Transverse colon (tissue), 4 donors: ENCODE measurements around the gene KRT2. TPM values are rescaled to one million over a fixed set of nuclear protein-coding genes. Genes with fewer than 3 reads are reported as not detected.

Experiments
- DNase-seq: peaks from one replicate; pipeline ENCODE4 v3.0.0-alpha.2; 2019
- H3K27ac ChIP-seq, 4 donors: fragments of 200-600 bp; sonication (generic); 2 replicates each; pipeline ENCODE4 v1.5.1; 2016 to 2018; ENCODE audit warnings: inconsistent platforms in 4 of 4
- H3K27me3 ChIP-seq: fragments of 200-600 bp; sonication (generic); 2 replicates; pipeline ENCODE4 v1.5.1; 2017; ENCODE audit warnings: inconsistent platforms
- H3K36me3 ChIP-seq, 4 donors: fragments of 200-600 bp; sonication (generic); 2 replicates each; pipeline ENCODE4 v1.5.1; 2017 to 2019; ENCODE audit warnings: inconsistent platforms in 4 of 4
- H3K4me1 ChIP-seq, 4 donors: fragments of 200-600 bp; sonication (generic); 2 replicates each; pipeline ENCODE4 v1.5.1; 2017 to 2020; ENCODE audit warnings: inconsistent platforms in 4 of 4
- H3K4me3 ChIP-seq, 4 donors: fragments of 200-600 bp; sonication (generic); 1 replicate in 1 of 4; 2 replicates in 3 of 4; pipeline versions ENCODE4 v1.5.1 to v1.6.1; 2017 to 2019; ENCODE audit warnings: inconsistent platforms in 4 of 4
- H3K9me3 ChIP-seq, 2 donors: fragments of 200-600 bp; sonication (generic); 2 replicates each; pipeline ENCODE4 v1.5.1; 2017 to 2019; ENCODE audit warnings: inconsistent platforms in 2 of 2
- EP300 ChIP-seq: sonication (generic); formaldehyde crosslinking; IDR thresholded peaks from one replicate; pipeline ENCODE4 v1.6.1; 2017; ENCODE audit warnings: antibody characterized with exemption, low read depth
- POLR2A ChIP-seq: fragments of 450-650 bp; IDR thresholded peaks from one replicate; pipeline ENCODE4 v1.6.1; 2016; ENCODE audit warnings: antibody characterized with exemption, mild to moderate bottlenecking, moderate library complexity
- POLR2AphosphoS5 ChIP-seq, 3 donors: sonication (generic); formaldehyde crosslinking; IDR thresholded peaks; one replicate each; pipeline ENCODE4 v1.6.1; 2016; ENCODE audit warnings: antibody characterized with exemption in 3 of 3
- WGBS, 2 donors: methylation state at CpG; one replicate each; pipeline ENCODE4 v1.1.5; 2018; ENCODE audit warnings: low coverage in 1 of 2; 5-methylcytosine and 5-hydroxymethylcytosine counted together
- in situ Hi-C, 4 donors: fragments of 200-750 bp; cut with MboI; loops; one replicate each; pipeline versions ENCODE4 v1.15.0 to v1.15.1; 2017; ENCODE audit warnings: low sequenced_read_pairs in 3 of 4, low pct_ligation_motif_present in 1 of 4, low pct_unique_long_range_greater_than_20kb in 1 of 4
- intact Hi-C: fragments of 100-400 bp; cut with DNase I; formaldehyde crosslinking; loops from one replicate; pipeline ENCODE4 v1.15.1; 2023; ENCODE audit warnings: low total_unique reads
- total RNA-seq, 4 donors: library from RNA; depleted of rRNA; stranded (reverse); fragments of >200 nt; gene quantifications; one replicate each; pipeline ENCODE4 v1.1.0, GENCODE V29; 2016
- TF ChIP-seq, protein P1 (sequence below), 5 experiments: fragments of 200-600 bp in 3 of 5; fragments of 450-650 bp in 2 of 5; sonication (generic) in 3 of 5; IDR thresholded peaks; 1 replicate in 2 of 5; 2 replicates in 3 of 5; pipeline ENCODE4 v1.5.1; 2016 to 2017; ENCODE audit warnings: antibody characterized with exemption in 5 of 5, inconsistent platforms in 3 of 5, mild to moderate bottlenecking in 2 of 5, moderate library complexity in 1 of 5

Gene KRT2
- total RNA-seq, 4 donors from 2014 or later = not detected

DNA sequence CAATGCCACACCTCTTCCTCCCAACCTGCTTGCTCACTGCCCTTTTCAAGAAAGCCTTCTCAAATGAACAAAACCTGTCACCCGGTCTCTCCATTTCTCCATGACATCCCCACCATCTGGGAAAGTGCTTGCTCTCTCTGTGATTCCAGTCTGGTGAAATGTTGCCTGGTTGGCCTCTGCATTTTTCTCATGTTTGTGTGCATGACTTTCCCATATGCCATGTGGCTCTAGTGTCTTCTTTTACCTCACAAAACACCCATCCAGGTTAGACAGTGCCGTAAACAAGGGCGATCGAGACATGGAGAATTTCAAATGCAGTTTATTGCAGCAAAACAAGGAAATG is 22.4 kb upstream of the KRT2 start:
- no peak overlapping the region for H3K4me3 ChIP-seq
- no peaks in the 10 kb centered on the region for H3K36me3 ChIP-seq
- WGBS, 2 donors = 84 to 89% methylated on average over 4 of the region's 4 CpGs
- TF ChIP-seq POLR2A (no peak), EP300 (no peak), POLR2AphosphoS5 (IDR thresholded peaks at IDR 0.05) (no peak)
- TF ChIP-seq, protein P1, sequence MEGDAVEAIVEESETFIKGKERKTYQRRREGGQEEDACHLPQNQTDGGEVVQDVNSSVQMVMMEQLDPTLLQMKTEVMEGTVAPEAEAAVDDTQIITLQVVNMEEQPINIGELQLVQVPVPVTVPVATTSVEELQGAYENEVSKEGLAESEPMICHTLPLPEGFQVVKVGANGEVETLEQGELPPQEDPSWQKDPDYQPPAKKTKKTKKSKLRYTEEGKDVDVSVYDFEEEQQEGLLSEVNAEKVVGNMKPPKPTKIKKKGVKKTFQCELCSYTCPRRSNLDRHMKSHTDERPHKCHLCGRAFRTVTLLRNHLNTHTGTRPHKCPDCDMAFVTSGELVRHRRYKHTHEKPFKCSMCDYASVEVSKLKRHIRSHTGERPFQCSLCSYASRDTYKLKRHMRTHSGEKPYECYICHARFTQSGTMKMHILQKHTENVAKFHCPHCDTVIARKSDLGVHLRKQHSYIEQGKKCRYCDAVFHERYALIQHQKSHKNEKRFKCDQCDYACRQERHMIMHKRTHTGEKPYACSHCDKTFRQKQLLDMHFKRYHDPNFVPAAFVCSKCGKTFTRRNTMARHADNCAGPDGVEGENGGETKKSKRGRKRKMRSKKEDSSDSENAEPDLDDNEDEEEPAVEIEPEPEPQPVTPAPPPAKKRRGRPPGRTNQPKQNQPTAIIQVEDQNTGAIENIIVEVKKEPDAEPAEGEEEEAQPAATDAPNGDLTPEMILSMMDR (IDR thresholded peaks at IDR 0.05) = no peak
- intact Hi-C loops (no loop called here), in situ Hi-C loops (no loop called here)
- peaks cover 3% of the 10 kb centered on the region for H3K27me3 ChIP-seq
- H3K9me3 ChIP-seq = no peaks in the 10 kb centered on the region
- H3K27ac ChIP-seq = no peak overlapping the region
- no peak for DNase-seq
- H3K4me1 ChIP-seq = no peaks in the 10 kb centered on the region

DNA sequence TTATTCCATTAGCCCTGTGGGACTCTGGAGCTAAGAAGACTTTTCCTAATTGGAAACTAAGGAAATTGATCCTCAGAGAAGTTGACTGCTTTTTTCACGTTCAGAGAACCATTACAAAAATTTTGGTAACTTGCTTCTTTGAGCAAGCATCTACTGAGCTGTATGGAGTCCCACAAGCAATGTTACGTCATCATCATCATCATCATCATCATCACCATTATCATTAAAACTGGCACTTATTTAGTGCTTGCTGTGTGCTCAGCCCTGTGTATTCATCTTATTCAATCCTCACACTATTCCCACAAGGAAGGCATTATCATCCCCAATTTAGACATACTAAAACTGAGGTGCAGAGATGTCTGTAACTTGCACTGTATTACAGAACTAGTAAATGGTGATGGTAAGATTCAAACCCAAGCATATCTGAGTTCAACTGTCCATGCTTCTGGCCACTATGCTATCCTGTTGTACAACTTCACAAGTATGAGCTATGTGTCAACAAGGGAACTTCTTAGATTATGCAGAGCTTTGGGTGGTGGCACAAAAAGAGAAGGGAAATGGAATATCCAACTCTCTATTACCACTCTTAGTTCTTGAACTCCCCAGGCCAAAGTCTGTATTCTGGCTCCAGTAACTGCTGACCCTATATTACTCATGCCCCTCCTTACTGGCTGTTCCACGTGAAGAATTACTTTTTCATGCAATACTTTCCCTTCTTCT is 21.9 kb upstream of the KRT2 start:
- Histone ChIP-seq H3K36me3 (no peaks in the 10 kb centered on the region), H3K27me3 (peaks cover 3% of the 10 kb centered on the region), H3K4me1 (no peaks in the 10 kb centered on the region), H3K4me3 (no peak overlapping the region), H3K27ac (no peak overlapping the region), H3K9me3 (no peaks in the 10 kb centered on the region)
- intact Hi-C loops = no loop called here
- DNase-seq = no peak
- TF ChIP-seq POLR2A (no peak), POLR2AphosphoS5 (IDR thresholded peaks at IDR 0.05) (no peak), EP300 (no peak)
- TF ChIP-seq, protein P1 (IDR thresholded peaks at IDR 0.05) = no peak
- WGBS, 2 donors = 61 to 65% methylated on average over 3 of the region's 3 CpGs
- in situ Hi-C loops = no loop called here

DNA sequence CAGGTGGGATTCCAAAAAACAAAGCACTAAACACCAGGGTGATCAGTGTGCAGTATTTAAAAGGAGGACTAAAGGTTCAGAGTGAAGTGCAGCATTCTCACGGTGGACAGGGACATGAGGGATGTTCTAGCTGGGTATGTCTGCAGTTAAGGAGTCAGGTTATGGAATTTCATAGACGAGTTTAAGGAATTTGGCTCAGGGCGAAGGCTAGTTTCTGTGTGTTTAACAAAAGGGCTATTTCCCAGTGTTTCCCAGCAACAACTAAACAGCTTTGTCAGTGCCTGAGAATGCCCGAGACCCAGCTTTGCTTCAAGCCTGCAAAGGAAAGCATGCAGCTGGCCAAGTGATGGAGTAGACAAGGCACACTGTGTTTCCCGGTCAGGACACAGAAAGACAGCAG is 21.2 kb upstream of the KRT2 start:
- in situ Hi-C loops (no loop called here), intact Hi-C loops (no loop called here)
- Histone ChIP-seq H3K27me3 (no peaks in the 10 kb centered on the region), H3K4me3 (no peak overlapping the region), H3K4me1 (no peaks in the 10 kb centered on the region), H3K9me3 (no peaks in the 10 kb centered on the region), H3K36me3 (no peaks in the 10 kb centered on the region), H3K27ac (no peak overlapping the region)
- DNase-seq = no peak
- 55 to 59% methylated on average over 3 to 5 of the region's 5 CpGs for WGBS, 2 donors
- TF ChIP-seq POLR2AphosphoS5 (IDR thresholded peaks at IDR 0.05) = no peak
- no peak for TF ChIP-seq EP300
- TF ChIP-seq, protein P1 (IDR thresholded peaks at IDR 0.05) = no peak
- no peak for TF ChIP-seq POLR2A

DNA sequence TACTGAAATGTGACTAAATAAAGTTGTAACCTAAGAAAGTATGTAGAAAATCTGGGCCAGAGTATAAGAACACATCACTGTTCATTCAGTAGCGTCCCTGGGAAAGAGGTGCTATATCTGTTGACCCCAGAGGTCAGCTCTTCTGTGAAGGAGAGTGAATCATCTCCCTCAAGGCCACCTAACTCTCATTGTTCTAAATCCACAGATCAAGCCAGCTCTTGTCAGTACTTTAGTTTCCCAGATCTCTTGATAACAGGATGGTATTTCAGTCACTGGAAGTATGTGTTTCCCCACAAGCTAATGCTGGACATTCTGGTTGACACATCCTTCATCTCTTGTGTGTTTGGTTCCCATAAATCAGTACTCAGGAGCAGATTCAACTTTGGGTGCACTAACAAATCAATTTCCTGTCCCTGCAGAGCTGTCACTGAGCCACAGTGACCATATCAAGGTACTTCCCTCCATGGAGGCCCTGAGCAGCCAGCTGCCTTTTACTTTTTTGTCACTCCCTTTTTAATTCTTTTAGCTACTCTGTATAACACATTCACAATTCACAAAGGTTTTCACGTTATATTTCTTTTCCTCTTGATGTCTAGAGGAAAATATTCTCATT is 20.4 kb upstream of the KRT2 start:
- Histone ChIP-seq H3K27me3 (no peaks in the 10 kb centered on the region), H3K9me3 (no peaks in the 10 kb centered on the region), H3K36me3 (no peaks in the 10 kb centered on the region), H3K4me1 (no peaks in the 10 kb centered on the region), H3K27ac (no peak overlapping the region), H3K4me3 (no peak overlapping the region)
- WGBS, 2 donors = 73 to 89% methylated on average over 1 to 2 of the region's 2 CpGs
- DNase-seq = no peak
- in situ Hi-C loops = no loop called here
- intact Hi-C loops = no loop called here
- TF ChIP-seq EP300 = no peak
- no peak for TF ChIP-seq POLR2AphosphoS5 (IDR thresholded peaks at IDR 0.05)
- TF ChIP-seq, protein P1 (IDR thresholded peaks at IDR 0.05) = no peak
- TF ChIP-seq POLR2A = no peak
